SU-DHL-6 (cell line): ENCODE measurements around the gene TULP4.

Experiments
- H2AFZ ChIP-seq: fragments of 200-600 bp; sonication (generic); 2 replicates; pipeline ENCODE4 v1.6.1; 2014; ENCODE audit warnings: low read depth, mild to moderate bottlenecking, moderate library complexity, mixed read lengths, antibody characterized with exemption, low read length; ENCODE audit not compliant: severe bottlenecking
- H3F3A ChIP-seq: fragments of 200-600 bp; shearing (Covaris generic); 2 replicates; pipeline ENCODE4 v1.6.0; 2016; ENCODE audit warnings: antibody characterized with exemption, mild to moderate bottlenecking; ENCODE audit not compliant: insufficient read depth
- H3K27ac ChIP-seq: fragments of 200-600 bp; sonication (generic); 2 replicates; pipeline ENCODE4 v1.5.1; 2016; ENCODE audit warnings: low read depth, mild to moderate bottlenecking, low read length, moderate library complexity, mixed read lengths
- H3K27me3 ChIP-seq: fragments of 200-600 bp; sonication (generic), shearing (Covaris generic); 2 replicates; pipeline ENCODE4 v1.6.0; 2014; ENCODE audit warnings: mild to moderate bottlenecking, low read length
- H3K36me3 ChIP-seq: fragments of 200-600 bp; sonication (generic); 2 replicates; pipeline ENCODE4 v1.6.1; 2014; ENCODE audit warnings: mild to moderate bottlenecking, low read length, mixed read lengths
- H3K4me2 ChIP-seq: fragments of 300-600, 200-600 bp; shearing (Covaris generic), sonication (generic); 2 replicates; pipeline ENCODE4 v1.6.0; 2014; ENCODE audit warnings: low read length, low read depth, mild to moderate bottlenecking; ENCODE audit not compliant: poor library complexity, severe bottlenecking
- H3K4me3 ChIP-seq: fragments of 200-600 bp; sonication (generic); 2 replicates; pipeline ENCODE4 v1.5.1; 2014; ENCODE audit warnings: antibody characterized with exemption, low read length, mild to moderate bottlenecking, mixed read lengths; ENCODE audit not compliant: insufficient read depth, poor library complexity, severe bottlenecking
- H3K79me2 ChIP-seq: fragments of 200-600 bp; sonication (generic); 2 replicates; pipeline ENCODE4 v1.6.1; 2014; ENCODE audit warnings: mild to moderate bottlenecking, low read length, moderate library complexity; ENCODE audit not compliant: insufficient read depth
- H3K9ac ChIP-seq: fragments of 200-600 bp; sonication (generic); 2 replicates; pipeline ENCODE4 v1.7.0; 2014; ENCODE audit warnings: mild to moderate bottlenecking, low read length
- H3K9me2 ChIP-seq: fragments of 200-600 bp; sonication (generic); replicated peaks from 2 replicates; pipeline ENCODE4 v1.6.1; 2014; ENCODE audit warnings: low read length; ENCODE audit not compliant: insufficient read depth
- H3K9me3 ChIP-seq: fragments of 200-600 bp; sonication (generic); 2 replicates; pipeline ENCODE4 v1.6.1; 2014; ENCODE audit warnings: low read length, mixed read lengths; ENCODE audit not compliant: insufficient read depth
- H4K20me1 ChIP-seq: fragments of 200-600 bp; sonication (generic); 2 replicates; pipeline ENCODE4 v1.6.1; 2014; ENCODE audit warnings: low read depth, mild to moderate bottlenecking, antibody characterized with exemption, low read length, moderate library complexity, mixed read lengths
- EZH2phosphoT487 ChIP-seq: fragments of 200-600 bp; sonication (generic), shearing (Covaris generic); conservative IDR thresholded peaks from 2 replicates; pipeline ENCODE4 v1.6.1; 2018; ENCODE audit warnings: mild to moderate bottlenecking, antibody characterized with exemption, low read length, moderate library complexity, mixed read lengths
- TF ChIP-seq, protein P1 (sequence below): fragments of 200-600 bp; sonication (generic); IDR thresholded peaks from one replicate; pipeline ENCODE4 v1.5.1; 2017; ENCODE audit warnings: antibody characterized with exemption, mild to moderate bottlenecking, low read length, moderate library complexity; ENCODE audit not compliant: insufficient read depth, poor library complexity, severe bottlenecking

TULP4 gene

DNA sequence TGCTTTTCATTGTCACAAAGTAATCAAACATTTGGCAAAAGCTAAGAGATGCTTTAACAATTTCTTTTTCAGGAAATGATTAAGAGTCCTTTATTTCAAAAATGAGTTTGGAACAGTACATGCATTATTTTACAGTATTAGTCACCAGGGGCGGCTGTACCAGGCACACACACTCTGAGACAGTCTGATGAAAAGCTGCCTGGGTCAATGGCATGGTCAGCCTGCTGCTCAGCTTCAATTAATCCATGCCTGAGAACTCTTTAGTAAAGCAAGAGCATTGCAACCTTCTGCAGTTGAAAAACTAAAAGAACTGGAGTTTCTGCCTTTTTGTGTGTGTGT is 105.5 kb downstream of the TULP4 start:
- no peak overlapping the region for H2AFZ ChIP-seq
- no peak overlapping the region for H3K27ac ChIP-seq
- no peaks in the 10 kb centered on the region for H3K9me3 ChIP-seq
- H3K27me3 ChIP-seq: no peaks in the 10 kb centered on the region
- H3F3A ChIP-seq: no peaks in the 10 kb centered on the region
- TF ChIP-seq, protein P1, sequence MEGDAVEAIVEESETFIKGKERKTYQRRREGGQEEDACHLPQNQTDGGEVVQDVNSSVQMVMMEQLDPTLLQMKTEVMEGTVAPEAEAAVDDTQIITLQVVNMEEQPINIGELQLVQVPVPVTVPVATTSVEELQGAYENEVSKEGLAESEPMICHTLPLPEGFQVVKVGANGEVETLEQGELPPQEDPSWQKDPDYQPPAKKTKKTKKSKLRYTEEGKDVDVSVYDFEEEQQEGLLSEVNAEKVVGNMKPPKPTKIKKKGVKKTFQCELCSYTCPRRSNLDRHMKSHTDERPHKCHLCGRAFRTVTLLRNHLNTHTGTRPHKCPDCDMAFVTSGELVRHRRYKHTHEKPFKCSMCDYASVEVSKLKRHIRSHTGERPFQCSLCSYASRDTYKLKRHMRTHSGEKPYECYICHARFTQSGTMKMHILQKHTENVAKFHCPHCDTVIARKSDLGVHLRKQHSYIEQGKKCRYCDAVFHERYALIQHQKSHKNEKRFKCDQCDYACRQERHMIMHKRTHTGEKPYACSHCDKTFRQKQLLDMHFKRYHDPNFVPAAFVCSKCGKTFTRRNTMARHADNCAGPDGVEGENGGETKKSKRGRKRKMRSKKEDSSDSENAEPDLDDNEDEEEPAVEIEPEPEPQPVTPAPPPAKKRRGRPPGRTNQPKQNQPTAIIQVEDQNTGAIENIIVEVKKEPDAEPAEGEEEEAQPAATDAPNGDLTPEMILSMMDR: no peak
- no peak for TF ChIP-seq EZH2phosphoT487
- H4K20me1 ChIP-seq: no peaks in the 10 kb centered on the region
- H3K9me2 ChIP-seq: no peaks in the 10 kb centered on the region
- H3K4me2 ChIP-seq: no peak overlapping the region
- no peak overlapping the region for H3K4me3 ChIP-seq
- H3K79me2 ChIP-seq: no peaks in the 10 kb centered on the region
- peaks cover 8% of the 10 kb centered on the region for H3K36me3 ChIP-seq
- H3K9ac ChIP-seq: no peak overlapping the region

DNA sequence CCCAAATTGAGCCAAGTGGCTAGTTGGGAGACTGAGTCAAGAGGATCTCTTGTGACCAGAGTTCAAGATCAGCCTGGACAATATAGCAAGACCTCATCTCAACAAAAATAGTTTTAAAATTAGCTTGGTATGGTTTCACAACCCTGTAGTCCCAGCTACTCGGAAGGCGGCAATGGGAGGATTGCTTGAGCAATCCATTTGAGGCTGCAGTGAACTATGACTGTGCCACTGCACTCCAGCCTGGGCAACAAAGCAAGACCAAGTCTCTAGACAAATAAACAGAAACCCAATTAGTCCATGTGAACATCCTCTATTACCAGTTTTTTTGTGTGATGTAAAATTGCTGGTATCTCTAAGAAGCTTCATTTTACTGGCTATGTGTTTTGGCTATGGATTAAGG is 106.2 kb downstream of the TULP4 start:
- Histone ChIP-seq H2AFZ (no peak overlapping the region), H3F3A (no peaks in the 10 kb centered on the region), H3K4me2 (no peak overlapping the region), H3K9me2 (no peaks in the 10 kb centered on the region), H3K27ac (no peak overlapping the region), H3K9ac (no peak overlapping the region), H3K27me3 (no peaks in the 10 kb centered on the region), H3K4me3 (no peak overlapping the region), H4K20me1 (no peaks in the 10 kb centered on the region), H3K79me2 (no peaks in the 10 kb centered on the region), H3K9me3 (no peaks in the 10 kb centered on the region), H3K36me3 (peaks cover 8% of the 10 kb centered on the region)
- no peak for TF ChIP-seq EZH2phosphoT487
- TF ChIP-seq, protein P1: no peak

DNA sequence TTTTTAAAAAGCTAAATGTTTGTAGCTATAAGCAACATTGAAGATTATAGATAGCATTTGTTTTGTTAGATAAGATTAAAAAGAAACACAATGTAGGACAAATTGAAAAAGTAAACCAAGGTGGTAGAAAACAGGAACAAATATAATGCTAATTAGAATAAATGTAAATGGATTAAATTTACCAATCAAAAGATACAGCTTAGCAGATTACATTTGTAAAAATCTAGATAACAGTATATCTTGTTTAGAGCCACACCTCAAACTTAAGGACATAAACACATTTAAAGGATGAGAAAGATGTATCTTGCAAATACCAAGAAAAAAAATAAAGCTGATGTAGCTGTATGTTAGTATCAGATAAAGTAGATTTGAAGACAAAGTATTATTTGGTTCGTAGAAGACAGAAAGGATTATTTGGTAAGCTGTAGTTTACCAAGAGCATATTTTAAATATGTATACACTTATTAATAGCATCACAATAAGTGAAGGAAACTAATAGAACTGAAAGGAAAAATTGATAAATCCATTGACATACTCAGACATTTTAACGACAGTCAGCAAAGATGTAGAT is 107.2 kb downstream of the TULP4 start:
- H3K36me3 ChIP-seq: peaks cover 8% of the 10 kb centered on the region
- no peak overlapping the region for H3K27ac ChIP-seq
- no peaks in the 10 kb centered on the region; the same call in 1 of the 2 replicates for H3F3A ChIP-seq
- H4K20me1 ChIP-seq: no peaks in the 10 kb centered on the region
- H2AFZ ChIP-seq: no peak overlapping the region
- TF ChIP-seq EZH2phosphoT487: no peak
- TF ChIP-seq, protein P1: no peak
- no peaks in the 10 kb centered on the region for H3K27me3 ChIP-seq
- H3K9me2 ChIP-seq: no peaks in the 10 kb centered on the region
- H3K4me3 ChIP-seq: no peak overlapping the region
- H3K79me2 ChIP-seq: no peaks in the 10 kb centered on the region
- H3K9ac ChIP-seq: no peak overlapping the region
- H3K4me2 ChIP-seq: no peak overlapping the region
- H3K9me3 ChIP-seq: no peaks in the 10 kb centered on the region
